Stimulated activated CD8-positive, alpha-beta memory T cell treated with anti-CD3 and anti-CD28 coated beads, Interleukin-15, amount 100 ng/mL, for 24 hours (primary cell): ENCODE measurements around the gene NT5C1A.

Experiments used
- DNase-seq: peaks from one replicate; pipeline ENCODE4 v3.0.0-alpha.2; 2020; ENCODE audit warnings: low read depth

Gene NT5C1A

DNA sequence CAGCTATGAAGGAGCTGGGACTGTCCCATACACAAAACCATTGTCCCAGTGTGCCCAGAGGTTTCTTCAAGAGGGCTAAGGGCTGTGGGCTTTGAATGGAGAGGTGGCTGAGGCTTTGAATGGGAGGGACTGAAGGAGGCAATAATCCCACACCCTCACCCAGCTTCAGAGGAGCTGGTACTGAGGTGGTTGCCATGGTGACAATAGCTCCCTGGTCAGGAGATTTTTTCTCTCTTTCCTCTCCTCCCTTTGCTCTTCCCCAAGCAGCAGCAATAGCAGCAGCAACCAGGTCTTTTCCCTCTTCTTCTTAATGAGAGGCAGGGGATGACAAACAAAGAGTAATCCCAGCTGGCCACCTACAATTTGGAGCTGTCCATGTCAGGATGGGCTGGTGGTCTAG lies 17.7 kb upstream of the NT5C1A start:
- no peak for DNase-seq

DNA sequence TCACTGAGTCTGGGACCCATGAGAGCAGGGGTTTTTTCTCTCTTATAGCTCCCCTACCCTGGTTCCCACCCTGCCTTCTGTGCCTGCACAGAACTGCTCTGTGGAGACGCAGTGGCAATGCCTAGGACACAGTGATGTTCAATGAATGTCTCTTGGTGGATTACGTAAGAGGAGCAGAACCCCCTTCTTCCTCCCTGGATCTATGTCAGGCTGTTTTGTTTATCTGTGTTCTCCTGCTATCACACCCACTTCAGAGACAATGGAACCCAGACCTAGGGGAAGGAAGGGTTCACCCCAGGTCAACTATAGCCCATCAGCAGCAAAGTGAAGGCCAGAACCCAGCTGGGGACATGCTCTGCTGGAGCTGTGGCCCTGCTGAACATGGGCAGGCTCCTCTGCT lies 17.3 kb upstream of the NT5C1A start:
- DNase-seq: no peak

DNA sequence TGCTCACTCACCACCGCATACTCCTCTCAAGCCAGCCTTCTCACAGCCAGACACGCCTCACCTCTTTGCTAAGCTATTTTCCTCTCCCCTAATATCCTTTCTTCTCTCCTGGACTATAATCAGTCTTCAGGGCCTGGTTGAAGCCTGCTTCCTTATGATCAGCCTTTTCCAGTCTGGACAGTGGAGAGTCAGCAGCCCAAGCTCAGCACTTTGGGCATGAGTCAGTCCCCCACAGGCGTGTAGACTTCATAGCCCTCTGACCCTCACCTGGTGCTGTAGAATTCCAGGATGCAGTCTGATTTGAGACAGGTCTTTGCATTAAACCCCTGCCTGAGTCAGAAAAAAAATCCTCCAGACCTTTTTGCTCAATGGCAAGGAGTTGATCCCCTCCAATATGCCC lies 16.8 kb upstream of the NT5C1A start:
- no peak for DNase-seq

- DNase-seq: no peak
Measured at GRCh38 chr1:39687243-39687642, 15.3 kb upstream of the NT5C1A start.

GRCh38 chr1:39685071-39685470 lies 13.2 kb upstream of the NT5C1A start:
- DNase-seq: no peak

DNA sequence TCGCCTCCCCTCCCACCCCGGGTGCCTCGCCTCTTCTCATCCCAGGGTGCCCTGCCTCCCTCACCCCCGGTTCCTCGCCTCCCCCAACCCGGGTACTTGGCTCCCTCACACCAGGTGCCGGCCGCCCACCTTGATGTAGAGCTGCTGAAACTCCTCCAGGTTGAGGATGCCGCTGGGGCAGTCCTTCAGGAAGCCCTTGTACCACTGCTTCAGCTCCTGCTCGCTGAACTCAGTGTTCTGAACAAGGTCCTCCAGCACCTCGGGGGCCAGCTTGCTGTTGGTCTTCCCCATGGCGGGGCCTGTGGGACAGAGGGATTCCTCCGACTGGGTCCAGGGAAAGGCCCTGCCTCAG lies 12.4 kb upstream of the NT5C1A start:
- no peak for DNase-seq

- no peak for DNase-seq
Measured at GRCh38 chr1:39683591-39684312, 11.8 kb upstream of the NT5C1A start.

DNA sequence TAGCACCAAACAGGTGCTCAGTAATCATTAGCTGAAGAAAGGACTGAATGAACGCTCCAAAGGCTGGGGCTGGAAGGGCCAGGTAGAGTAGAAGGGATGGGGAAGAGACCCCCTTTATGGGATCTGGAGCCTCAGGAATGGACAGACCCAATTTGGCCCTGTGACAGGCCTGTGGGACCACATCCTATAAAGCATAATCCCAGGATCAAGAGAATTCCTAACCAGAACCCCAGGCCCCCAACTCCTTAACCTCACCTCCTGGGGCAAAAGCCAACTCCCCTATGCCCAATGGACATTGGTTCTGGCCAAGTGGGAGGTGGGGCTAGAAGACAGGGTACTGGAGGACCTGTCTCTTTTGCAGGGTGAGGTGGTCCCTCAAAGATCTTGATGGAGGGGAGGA lies 10.1 kb upstream of the NT5C1A start:
- no peak for DNase-seq

GRCh38 chr1:39681294-39681693 lies 9.4 kb upstream of the NT5C1A start:
- no peak for DNase-seq

- no peak for DNase-seq
Measured at GRCh38 chr1:39680751-39681150, 8.8 kb upstream of the NT5C1A start.

DNA sequence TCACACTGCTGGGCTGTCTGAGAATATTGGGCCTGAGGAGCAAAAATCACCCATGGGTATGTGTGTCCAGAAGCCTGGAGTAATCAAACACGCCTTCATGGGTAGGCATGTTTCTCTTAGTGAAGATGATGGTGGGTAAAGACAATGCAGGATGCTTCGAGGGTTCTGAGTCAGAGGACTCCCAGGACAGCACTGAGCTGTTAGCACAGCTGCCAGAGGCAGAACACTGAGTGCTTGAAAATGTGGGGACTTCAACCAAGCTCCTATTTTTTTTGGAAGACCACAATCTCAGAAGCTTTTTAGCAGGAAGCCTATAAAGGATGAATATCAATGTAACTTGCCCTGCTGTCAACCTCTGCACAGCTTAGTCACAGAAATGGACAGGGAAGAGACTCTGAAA lies 7.9 kb upstream of the NT5C1A start:
- no peak for DNase-seq

DNA sequence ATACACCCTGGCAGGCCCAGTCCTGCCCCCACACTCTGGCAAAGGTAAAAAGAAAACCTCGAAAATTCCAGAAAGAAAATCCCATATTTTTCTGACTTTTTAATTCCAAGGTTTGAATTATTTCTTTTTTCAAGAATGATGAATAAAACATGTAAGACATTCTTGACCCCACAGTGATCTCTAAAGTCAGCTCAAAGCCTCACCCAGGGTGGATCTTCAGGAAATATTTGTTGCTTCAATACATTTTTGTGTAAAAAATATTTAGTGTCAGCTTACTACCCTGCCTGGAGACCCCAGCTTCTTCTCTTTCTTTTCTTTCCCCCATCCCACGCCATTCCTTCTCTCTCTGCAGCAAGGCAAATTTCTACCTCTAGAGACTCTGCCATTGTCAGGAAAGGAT lies 7.0 kb upstream of the NT5C1A start:
- DNase-seq: no peak

GRCh38 chr1:39677645-39678044 lies 5.7 kb upstream of the NT5C1A start:
- DNase-seq: no peak

- no peak for DNase-seq
Measured at GRCh38 chr1:39676948-39677548, 5.1 kb upstream of the NT5C1A start.

- no peak for DNase-seq
Measured at GRCh38 chr1:39675220-39675619, 3.3 kb upstream of the NT5C1A start.

GRCh38 chr1:39673215-39673614 lies 1.3 kb upstream of the NT5C1A start:
- no peak for DNase-seq

GRCh38 chr1:39672551-39672947 lies 642 bp upstream of the NT5C1A start:
- DNase-seq: no peak

DNA sequence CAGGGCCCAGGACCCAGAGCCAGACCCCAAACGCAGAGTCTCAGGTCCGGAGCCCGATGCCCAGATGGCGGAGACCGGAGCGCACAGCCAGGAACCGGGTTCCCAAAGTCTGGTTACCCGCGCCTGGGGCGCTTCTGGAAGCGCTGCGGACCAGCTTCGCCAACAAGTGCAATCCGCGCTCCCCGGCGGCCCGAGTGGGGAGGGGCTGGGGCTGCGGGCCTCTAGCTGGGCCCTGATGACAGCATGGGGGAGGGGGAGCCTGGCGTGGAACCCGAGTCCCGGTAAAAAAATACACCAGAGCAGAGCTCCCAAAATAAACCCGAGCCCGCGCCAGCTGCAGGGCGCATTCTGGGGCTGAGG lies 494 bp downstream of the NT5C1A start:
- DNase-seq: no peak

GRCh38 chr1:39670689-39671088 lies 1.2 kb downstream of the NT5C1A start:
- no peak for DNase-seq

- DNase-seq: no peak
Measured at GRCh38 chr1:39668894-39669293, 3.0 kb downstream of the NT5C1A start.

- no peak for DNase-seq
Measured at GRCh38 chr1:39668111-39668510, 3.8 kb downstream of the NT5C1A start.

GRCh38 chr1:39666772-39667171 lies 5.1 kb downstream of the NT5C1A start:
- DNase-seq: no peak

DNA sequence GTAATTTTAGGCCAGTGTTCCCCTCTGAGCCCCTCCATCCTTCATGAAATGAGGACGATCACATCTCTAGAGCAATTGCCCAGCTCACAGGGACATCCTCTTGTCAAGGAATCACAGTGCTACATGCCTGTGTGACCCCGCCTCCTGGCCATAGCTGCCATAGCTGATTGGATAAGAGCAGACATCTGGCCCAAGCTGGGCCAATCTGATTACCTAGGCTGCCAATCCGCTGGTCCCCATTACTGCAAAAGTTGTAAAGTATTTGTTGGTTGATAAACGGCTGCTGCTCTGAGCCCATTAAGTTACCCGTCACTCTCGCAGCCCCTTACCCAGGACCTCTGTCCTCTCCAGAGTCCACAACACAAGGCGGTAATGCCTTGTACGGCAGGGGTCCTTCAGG lies 8.3 kb downstream of the NT5C1A start:
- no peak for DNase-seq

DNA sequence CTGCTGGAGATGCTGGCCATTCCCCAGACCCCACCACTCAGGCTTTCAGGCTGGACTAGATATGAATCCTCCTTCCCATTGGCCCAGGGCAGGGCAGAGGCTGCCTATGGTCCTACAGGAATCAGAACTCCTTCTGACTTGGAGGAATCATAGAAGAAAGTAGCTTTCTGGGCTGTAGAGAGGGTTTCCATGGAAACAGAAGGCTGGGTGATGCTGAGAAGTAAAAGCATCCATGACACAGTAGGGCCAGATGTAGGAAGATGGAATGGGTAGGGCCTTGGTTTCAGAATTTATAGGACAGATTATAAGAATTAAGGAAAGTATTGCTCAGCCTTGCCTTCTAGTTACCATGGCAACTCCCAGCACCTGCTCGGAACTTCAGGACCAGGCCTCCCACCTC lies 9.0 kb downstream of the NT5C1A start:
- DNase-seq: no peak
